ENCODE results near the gene PLCL1.

The PLCL1 gene

GRCh38 chr2:197994751-197995150, 190.4 kb downstream of the PLCL1 start:
- TF ChIP-seq POLR2AphosphoS5 (IDR thresholded peaks at IDR 0.05; ENCODE audit: low read depth, low read length) (no peak), SIN3A (IDR thresholded peaks at IDR 0.05; ENCODE audit: borderline replicate concordance, insufficient read depth, low read length) (no peak), FOXP2 (optimal IDR thresholded peaks at IDR 0.05; ENCODE audit: borderline replicate concordance, extremely low read depth, extremely low read length, insufficient read depth) (no peak), TAF1 (IDR thresholded peaks at IDR 0.05; ENCODE audit: borderline replicate concordance, insufficient read depth, low read length) (no peak)
- TF ChIP-seq, protein P1, sequence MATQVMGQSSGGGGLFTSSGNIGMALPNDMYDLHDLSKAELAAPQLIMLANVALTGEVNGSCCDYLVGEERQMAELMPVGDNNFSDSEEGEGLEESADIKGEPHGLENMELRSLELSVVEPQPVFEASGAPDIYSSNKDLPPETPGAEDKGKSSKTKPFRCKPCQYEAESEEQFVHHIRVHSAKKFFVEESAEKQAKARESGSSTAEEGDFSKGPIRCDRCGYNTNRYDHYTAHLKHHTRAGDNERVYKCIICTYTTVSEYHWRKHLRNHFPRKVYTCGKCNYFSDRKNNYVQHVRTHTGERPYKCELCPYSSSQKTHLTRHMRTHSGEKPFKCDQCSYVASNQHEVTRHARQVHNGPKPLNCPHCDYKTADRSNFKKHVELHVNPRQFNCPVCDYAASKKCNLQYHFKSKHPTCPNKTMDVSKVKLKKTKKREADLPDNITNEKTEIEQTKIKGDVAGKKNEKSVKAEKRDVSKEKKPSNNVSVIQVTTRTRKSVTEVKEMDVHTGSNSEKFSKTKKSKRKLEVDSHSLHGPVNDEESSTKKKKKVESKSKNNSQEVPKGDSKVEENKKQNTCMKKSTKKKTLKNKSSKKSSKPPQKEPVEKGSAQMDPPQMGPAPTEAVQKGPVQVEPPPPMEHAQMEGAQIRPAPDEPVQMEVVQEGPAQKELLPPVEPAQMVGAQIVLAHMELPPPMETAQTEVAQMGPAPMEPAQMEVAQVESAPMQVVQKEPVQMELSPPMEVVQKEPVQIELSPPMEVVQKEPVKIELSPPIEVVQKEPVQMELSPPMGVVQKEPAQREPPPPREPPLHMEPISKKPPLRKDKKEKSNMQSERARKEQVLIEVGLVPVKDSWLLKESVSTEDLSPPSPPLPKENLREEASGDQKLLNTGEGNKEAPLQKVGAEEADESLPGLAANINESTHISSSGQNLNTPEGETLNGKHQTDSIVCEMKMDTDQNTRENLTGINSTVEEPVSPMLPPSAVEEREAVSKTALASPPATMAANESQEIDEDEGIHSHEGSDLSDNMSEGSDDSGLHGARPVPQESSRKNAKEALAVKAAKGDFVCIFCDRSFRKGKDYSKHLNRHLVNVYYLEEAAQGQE (IDR thresholded peaks at IDR 0.05; ENCODE audit: insufficient read depth in 1 of 2, low read depth in 2 of 2, low read length in 2 of 2): no peak

- no peak for TF ChIP-seq TAF1 (IDR thresholded peaks at IDR 0.05; ENCODE audit: borderline replicate concordance, insufficient read depth, low read length)
- no peak for TF ChIP-seq POLR2AphosphoS5 (IDR thresholded peaks at IDR 0.05; ENCODE audit: low read depth, low read length)
- TF ChIP-seq SIN3A (IDR thresholded peaks at IDR 0.05; ENCODE audit: borderline replicate concordance, insufficient read depth, low read length): no peak
- TF ChIP-seq, protein P1 (IDR thresholded peaks at IDR 0.05; ENCODE audit: insufficient read depth in 1 of 2, low read depth in 2 of 2, low read length in 2 of 2): no peak
- TF ChIP-seq FOXP2 (optimal IDR thresholded peaks at IDR 0.05; ENCODE audit: borderline replicate concordance, extremely low read depth, extremely low read length, insufficient read depth): no peak
Observed at GRCh38 chr2:197996583-197996982, 192.2 kb downstream of the PLCL1 start.

DNA sequence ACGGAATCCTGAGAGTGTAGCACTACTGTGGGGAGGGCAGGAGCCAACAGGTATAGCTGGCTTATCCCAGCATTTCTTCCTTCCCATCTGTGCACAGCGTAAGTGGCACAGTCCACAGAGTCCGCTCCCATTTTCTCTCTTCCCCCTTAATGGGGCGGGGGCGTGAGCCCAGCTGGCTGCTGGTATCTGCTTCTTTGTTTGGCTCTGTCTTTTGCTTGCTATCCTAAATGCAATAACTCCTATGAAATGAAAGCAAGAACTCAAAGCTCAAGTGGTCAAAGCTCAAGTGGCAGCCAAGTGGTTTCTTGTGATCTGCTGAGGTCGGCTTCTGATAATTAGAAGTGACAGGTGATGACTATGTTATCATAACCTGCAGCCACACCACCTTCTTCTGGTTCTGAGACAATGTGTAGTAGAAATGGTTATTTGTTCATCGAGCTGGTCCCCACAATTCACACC, 192.7 kb downstream of the PLCL1 start:
- no peak for TF ChIP-seq POLR2AphosphoS5 (IDR thresholded peaks at IDR 0.05; ENCODE audit: low read depth, low read length)
- TF ChIP-seq, protein P1 (IDR thresholded peaks at IDR 0.05; ENCODE audit: insufficient read depth in 1 of 2, low read depth in 2 of 2, low read length in 2 of 2): no peak
- no peak for TF ChIP-seq FOXP2 (optimal IDR thresholded peaks at IDR 0.05; ENCODE audit: borderline replicate concordance, extremely low read depth, extremely low read length, insufficient read depth)
- no peak for TF ChIP-seq TAF1 (IDR thresholded peaks at IDR 0.05; ENCODE audit: borderline replicate concordance, insufficient read depth, low read length)
- TF ChIP-seq SIN3A (IDR thresholded peaks at IDR 0.05; ENCODE audit: borderline replicate concordance, insufficient read depth, low read length): no peak

DNA sequence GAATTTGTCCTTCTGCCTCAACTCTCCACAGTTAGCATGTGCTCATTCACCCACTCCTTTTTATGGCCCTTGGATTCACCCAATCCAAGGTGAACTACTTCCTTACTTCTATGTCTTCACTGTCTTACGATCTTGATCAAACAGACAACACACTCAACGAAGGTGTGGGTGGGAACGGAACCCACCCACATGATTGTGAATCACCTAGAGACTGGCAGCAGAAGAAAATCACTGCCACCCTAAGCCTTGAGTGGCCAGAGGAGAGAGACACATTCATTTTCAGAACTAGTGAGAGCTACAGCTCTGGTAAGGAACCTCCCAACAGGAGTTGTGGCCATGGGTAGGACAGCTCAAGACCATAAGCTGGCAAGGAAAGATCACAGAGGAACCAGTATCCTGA, 194.3 kb downstream of the PLCL1 start:
- TF ChIP-seq TAF1 (IDR thresholded peaks at IDR 0.05; ENCODE audit: borderline replicate concordance, insufficient read depth, low read length) (no peak), POLR2AphosphoS5 (IDR thresholded peaks at IDR 0.05; ENCODE audit: low read depth, low read length) (no peak), FOXP2 (optimal IDR thresholded peaks at IDR 0.05; ENCODE audit: borderline replicate concordance, extremely low read depth, extremely low read length, insufficient read depth) (no peak), SIN3A (IDR thresholded peaks at IDR 0.05; ENCODE audit: borderline replicate concordance, insufficient read depth, low read length) (no peak)
- TF ChIP-seq, protein P1 (IDR thresholded peaks at IDR 0.05; ENCODE audit: insufficient read depth in 1 of 2, low read depth in 2 of 2, low read length in 2 of 2): no peak

DNA sequence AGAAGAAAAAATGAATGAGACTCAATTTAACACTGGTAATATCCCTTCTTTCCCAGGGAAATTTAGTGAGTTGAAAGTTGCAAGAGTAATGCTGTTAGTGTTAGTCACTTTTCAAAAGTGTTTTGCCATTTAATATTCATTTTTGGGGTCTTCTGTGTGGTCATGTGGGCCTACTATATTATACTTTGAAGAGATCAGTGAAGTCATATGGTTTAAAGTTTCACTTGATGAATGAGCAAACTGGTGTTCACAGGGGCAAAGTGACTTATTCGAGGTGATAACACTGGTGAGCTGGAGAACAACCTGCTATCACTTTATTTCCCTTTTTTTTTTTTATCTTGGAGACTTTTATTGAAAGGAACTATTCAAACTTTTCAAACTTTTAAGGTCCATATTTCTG, 196.0 kb downstream of the PLCL1 start:
- TF ChIP-seq TAF1 (IDR thresholded peaks at IDR 0.05; ENCODE audit: borderline replicate concordance, insufficient read depth, low read length): no peak
- TF ChIP-seq POLR2AphosphoS5 (IDR thresholded peaks at IDR 0.05; ENCODE audit: low read depth, low read length): no peak
- TF ChIP-seq, protein P1 (IDR thresholded peaks at IDR 0.05; ENCODE audit: insufficient read depth in 1 of 2, low read depth in 2 of 2, low read length in 2 of 2): no peak
- no peak for TF ChIP-seq FOXP2 (optimal IDR thresholded peaks at IDR 0.05; ENCODE audit: borderline replicate concordance, extremely low read depth, extremely low read length, insufficient read depth)
- TF ChIP-seq SIN3A (IDR thresholded peaks at IDR 0.05; ENCODE audit: borderline replicate concordance, insufficient read depth, low read length): no peak

Data from PFSK-1 (cell line).